Activated naive CD4-positive, alpha-beta T cell treated with anti-CD3 and anti-CD28 coated beads, Interleukin-2, amount 10 ng/mL, durations not matched to agents 7 days and 5 days (primary cell): ENCODE data around the gene ZNF594.
"Not testable (repeated sequence)": the region's sequence is repeated elsewhere in the genome, so short reads cannot be mapped to it uniquely, and the experiment has no call there.

Experiments
- CTCF ChIA-PET: fragments of 350-600 bp; sonication (Branson Sonifier 250); formaldehyde crosslinking; loops from one replicate; lab custom pipeline; 2021; ENCODE audit warnings: antibody characterized with exemption; lab: Charles Lee
- DNase-seq: peaks from one replicate; pipeline ENCODE4 v3.0.0-alpha.2; 2020
- H3K27ac Mint-ChIP-seq: one replicate; pipeline ENCODE4 v1.8.0; 2021; ENCODE audit warnings: mild to moderate bottlenecking, moderate library complexity, mixed read lengths
- H3K27me3 Mint-ChIP-seq: one replicate; pipeline ENCODE4 v1.8.0; 2021; ENCODE audit warnings: mild to moderate bottlenecking, mixed read lengths
- H3K36me3 Mint-ChIP-seq: one replicate; pipeline ENCODE4 v1.8.0; 2021; ENCODE audit warnings: mixed read lengths
- H3K4me1 Mint-ChIP-seq: one replicate; pipeline ENCODE4 v1.8.0; 2021; ENCODE audit warnings: mixed read lengths
- H3K4me3 Mint-ChIP-seq: one replicate; pipeline ENCODE4 v1.8.0; 2021; ENCODE audit warnings: mild to moderate bottlenecking, moderate library complexity, mixed read lengths
- H3K9me3 Mint-ChIP-seq: one replicate; pipeline ENCODE4 v1.8.0; 2021; ENCODE audit warnings: mixed read lengths

Gene ZNF594

DNA sequence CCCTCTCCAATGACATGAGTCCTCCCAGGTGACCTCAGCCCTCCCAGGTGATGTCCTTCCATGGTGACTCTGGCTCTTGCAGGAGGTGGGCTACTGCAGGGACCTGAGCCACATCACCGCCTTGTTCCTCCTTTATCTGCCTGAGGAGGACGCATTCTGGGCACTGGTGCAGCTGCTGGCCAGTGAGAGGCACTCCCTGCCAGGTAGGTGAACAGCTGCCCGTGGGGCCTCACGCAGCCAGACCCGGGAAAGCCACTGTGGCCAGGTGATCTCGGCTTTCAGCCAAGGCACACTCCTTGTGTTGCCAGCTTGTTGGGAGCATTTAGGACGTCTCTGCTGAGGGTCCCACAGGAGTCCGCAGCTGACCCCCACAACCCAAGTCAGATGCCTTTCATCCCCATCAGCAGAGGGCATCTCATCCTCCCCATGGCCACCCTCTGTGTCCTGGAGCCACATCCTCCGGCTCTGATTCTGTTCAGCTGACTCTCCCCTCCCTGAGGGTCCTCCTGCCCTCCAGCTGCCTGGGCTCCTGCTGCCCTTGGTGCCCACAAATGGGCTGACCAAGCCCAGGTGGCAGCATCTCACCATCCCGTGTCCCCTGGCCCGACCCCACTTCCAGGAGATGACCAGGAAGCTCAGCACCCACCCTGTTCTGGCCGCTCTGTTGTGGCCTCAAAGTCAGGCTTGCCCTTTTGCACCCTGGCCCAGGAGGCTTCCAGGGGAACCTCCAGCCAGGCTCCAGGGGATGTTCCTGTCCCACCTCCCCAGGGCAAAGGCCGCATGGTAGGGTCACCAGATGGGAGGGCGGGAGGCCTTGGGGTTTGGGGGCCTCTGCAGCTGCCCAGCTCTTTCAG is 55.7 kb downstream of the ZNF594 start:
- Mint-ChIP-seq H3K36me3 (no peaks in the 10 kb centered on the region), H3K27ac (no peak overlapping the region), H3K27me3 (peaks cover 18% of the 10 kb centered on the region), H3K4me1 (no peaks in the 10 kb centered on the region), H3K9me3 (no peaks in the 10 kb centered on the region), H3K4me3 (no peak overlapping the region)
- no peak for DNase-seq
- CTCF ChIA-PET: no interaction called here

DNA sequence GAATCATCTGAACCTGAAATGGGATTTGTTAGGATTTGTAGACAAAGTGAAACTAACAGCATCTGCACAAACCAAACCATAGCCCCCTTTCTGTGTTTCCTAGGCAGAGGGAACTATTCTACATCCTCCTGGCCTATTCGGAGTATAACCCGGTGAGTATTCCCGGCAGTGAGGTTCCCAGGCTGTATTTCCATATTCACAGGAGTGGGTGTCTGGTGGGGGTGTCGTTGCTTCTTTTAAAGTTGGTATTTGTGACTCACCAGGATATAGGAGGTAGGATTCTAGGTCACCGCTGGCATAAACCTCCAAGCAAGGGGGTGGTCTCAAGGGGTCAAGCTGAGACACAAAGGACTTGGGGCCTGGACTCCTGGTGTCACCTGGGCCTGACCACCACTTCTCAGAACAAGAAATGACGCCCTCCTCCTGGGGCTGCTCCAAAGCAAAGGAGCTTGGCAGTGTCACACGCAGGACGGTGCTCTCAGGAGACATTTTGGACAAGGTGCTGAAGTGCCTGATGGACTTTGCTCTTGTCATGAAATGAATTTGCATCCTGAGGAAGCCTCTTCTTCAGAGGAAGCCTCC is 56.4 kb downstream of the ZNF594 start:
- H3K27ac Mint-ChIP-seq, DNase-seq, H3K4me1 Mint-ChIP-seq, CTCF ChIA-PET, H3K36me3 Mint-ChIP-seq, H3K9me3 Mint-ChIP-seq, H3K4me3 Mint-ChIP-seq: not testable (repeated sequence)
- peaks cover 18% of the 10 kb centered on the region for H3K27me3 Mint-ChIP-seq

- H3K36me3 Mint-ChIP-seq, DNase-seq, CTCF ChIA-PET, H3K4me1 Mint-ChIP-seq, H3K27ac Mint-ChIP-seq, H3K9me3 Mint-ChIP-seq, H3K4me3 Mint-ChIP-seq: not testable (repeated sequence)
- H3K27me3 Mint-ChIP-seq: peaks cover 18% of the 10 kb centered on the region
Measured at GRCh38 chr17:5134571-5134970, 57.1 kb downstream of the ZNF594 start.

- H3K9me3 Mint-ChIP-seq, H3K4me3 Mint-ChIP-seq, H3K4me1 Mint-ChIP-seq, DNase-seq, H3K36me3 Mint-ChIP-seq, H3K27ac Mint-ChIP-seq: not testable (repeated sequence)
- peaks cover 18% of the 10 kb centered on the region for H3K27me3 Mint-ChIP-seq
- CTCF ChIA-PET: interaction anchor here (0.5 kb wide), 1 partner anchor 223 kb away, joined by 4 read pairs; no protein-coding TSS in a partner anchor
Measured at GRCh38 chr17:5133961-5134360, 57.7 kb downstream of the ZNF594 start.

DNA sequence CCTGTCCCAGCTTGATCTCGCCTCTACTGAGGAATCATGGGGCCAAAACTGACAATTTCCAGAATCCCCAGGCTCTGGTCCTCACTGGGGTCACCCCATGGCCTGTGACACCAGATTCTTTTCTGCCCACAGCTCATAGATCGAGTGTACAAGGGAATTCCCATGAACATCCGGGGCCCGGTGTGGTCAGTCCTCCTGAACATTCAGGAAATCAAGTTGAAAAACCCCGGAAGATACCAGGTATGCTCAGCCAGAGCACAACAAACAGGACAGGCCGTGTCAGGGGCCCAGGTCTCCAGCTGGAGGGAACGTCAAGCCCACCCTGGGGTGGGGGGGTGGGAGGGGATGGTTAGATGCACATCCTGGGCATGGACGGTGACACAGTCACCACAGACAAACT is 58.4 kb downstream of the ZNF594 start:
- no peaks in the 10 kb centered on the region for H3K4me1 Mint-ChIP-seq
- DNase-seq: no peak
- H3K9me3 Mint-ChIP-seq: no peaks in the 10 kb centered on the region
- H3K27me3 Mint-ChIP-seq: peaks cover 18% of the 10 kb centered on the region
- CTCF ChIA-PET: no interaction called here
- no peak overlapping the region for H3K27ac Mint-ChIP-seq
- H3K36me3 Mint-ChIP-seq: no peaks in the 10 kb centered on the region
- no peak overlapping the region for H3K4me3 Mint-ChIP-seq

DNA sequence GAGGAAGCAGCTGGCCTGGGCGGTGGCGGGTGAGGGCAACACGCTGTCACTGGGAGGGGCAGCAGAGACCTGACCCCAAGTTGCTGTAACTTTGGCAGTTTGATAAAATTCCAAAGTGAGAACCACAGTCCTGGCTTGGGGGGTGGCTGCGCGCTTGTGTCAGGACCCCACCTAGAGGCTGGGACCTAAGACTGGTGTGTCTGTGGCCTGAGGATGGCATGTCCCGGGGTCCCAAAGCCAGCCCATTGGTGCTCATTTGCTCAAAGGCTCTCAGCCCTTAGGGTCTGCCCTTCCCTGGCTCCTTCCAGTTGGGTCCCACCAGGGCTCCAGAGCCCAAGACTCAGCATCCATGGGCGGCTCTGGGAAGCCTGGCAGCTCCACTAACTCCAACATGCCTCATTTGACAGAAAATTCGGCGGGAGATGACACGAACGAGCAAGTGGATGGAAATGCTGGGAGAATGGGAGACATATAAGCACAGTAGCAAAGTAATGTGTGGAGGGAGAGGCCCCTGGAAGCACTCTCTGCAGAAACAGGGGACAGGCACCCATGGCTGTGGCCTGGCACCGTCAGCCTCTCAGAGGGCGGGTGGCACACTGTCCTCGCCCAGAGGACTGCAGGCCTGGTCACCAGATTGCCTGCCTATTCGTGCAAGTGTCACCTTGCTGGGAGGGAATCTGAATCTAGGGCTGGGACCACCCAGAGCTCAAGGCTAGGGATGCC is 59.0 kb downstream of the ZNF594 start:
- H3K27ac Mint-ChIP-seq, H3K4me3 Mint-ChIP-seq, H3K9me3 Mint-ChIP-seq, DNase-seq, H3K4me1 Mint-ChIP-seq, CTCF ChIA-PET, H3K36me3 Mint-ChIP-seq: not testable (repeated sequence)
- H3K27me3 Mint-ChIP-seq: peaks cover 18% of the 10 kb centered on the region

DNA sequence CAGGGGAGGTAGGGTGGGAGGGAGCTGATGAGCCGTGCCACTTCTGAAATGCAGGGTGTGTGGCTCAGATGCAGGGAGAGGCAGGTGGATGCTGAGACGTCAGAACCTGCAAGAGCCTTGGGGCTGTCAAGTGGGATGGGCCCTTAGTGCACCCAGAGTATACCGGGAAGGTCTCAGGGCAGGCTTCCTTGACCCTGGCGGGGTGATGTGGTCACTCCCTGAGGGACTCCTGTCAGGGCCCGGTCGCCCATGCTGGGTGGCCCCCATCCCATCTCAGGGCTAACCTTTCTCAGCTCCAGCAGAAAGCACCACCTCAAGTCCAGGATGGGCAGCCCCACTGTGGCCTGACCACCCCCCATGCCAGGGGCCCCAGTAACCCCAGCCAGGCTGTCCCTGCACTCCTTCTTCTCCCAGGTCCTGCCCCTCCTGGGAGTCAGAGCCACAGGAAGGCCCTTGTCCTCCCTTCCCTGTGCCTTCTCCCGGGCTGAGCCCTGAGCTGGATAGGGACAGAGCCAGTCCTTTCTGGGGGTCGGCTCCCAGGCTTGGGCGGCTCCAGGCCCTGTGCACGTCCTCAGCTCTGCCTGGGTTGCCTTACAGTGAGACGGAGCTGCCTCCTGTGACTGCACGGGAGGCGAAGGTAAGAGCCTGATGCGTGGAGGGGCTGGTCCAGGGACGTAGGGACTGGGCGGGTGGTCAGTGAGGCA is 59.7 kb downstream of the ZNF594 start:
- H3K9me3 Mint-ChIP-seq, DNase-seq, H3K4me3 Mint-ChIP-seq, H3K36me3 Mint-ChIP-seq, CTCF ChIA-PET, H3K4me1 Mint-ChIP-seq, H3K27ac Mint-ChIP-seq: not testable (repeated sequence)
- H3K27me3 Mint-ChIP-seq: peaks cover 23% of the 10 kb centered on the region

- Mint-ChIP-seq H3K36me3 (no peaks in the 10 kb centered on the region), H3K4me3 (no peak overlapping the region), H3K9me3 (no peaks in the 10 kb centered on the region), H3K27me3 (peaks cover 27% of the 10 kb centered on the region), H3K4me1 (no peaks in the 10 kb centered on the region), H3K27ac (no peak overlapping the region)
- no peak for DNase-seq
- CTCF ChIA-PET: no interaction called here
Measured at GRCh38 chr17:5131146-5131715, 60.4 kb downstream of the ZNF594 start.

DNA sequence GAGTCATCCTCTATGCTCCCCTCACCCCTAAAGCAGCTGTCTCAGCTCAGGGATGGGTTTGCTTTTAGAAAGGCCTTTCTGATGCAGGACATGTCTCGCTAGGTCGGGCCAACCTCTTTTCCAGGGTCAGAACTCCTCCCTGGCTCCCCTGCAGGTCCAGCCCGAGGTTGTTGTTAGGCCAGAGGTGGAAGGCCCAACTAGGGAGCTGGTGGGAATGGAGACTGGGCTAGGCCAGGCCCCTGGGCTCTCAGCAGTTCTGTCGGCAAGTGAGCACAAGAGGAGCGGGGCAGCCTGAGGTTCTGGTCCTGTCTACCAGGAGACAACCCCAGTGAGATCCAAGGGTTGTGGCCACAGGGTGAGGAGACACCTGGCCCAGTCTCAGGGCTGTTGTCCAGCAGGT is 61.0 kb downstream of the ZNF594 start:
- H3K36me3 Mint-ChIP-seq, CTCF ChIA-PET, DNase-seq, H3K27ac Mint-ChIP-seq, H3K9me3 Mint-ChIP-seq, H3K4me3 Mint-ChIP-seq, H3K4me1 Mint-ChIP-seq: not testable (repeated sequence)
- peaks cover 32% of the 10 kb centered on the region for H3K27me3 Mint-ChIP-seq

DNA sequence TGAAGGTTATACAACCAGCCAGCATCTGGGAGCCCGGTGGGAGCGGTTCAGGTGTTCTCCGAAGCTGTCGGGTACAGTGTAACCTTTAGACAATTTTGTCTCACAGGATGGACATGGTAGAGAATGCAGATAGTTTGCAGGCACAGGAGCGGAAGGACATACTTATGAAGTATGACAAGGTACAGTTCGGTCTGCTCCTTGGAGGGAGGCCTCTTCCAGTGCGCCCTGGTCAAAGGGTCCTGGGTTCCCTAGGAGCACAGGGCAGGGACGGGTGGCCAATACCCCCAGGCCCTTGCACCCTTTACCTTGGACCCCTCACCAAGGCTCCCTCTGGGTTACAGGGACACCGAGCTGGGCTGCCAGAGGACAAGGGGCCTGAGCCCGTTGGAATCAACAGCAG is 61.4 kb downstream of the ZNF594 start:
- H3K4me1 Mint-ChIP-seq, CTCF ChIA-PET, H3K9me3 Mint-ChIP-seq, H3K36me3 Mint-ChIP-seq, H3K4me3 Mint-ChIP-seq, DNase-seq, H3K27ac Mint-ChIP-seq: not testable (repeated sequence)
- peaks cover 35% of the 10 kb centered on the region for H3K27me3 Mint-ChIP-seq

- DNase-seq, H3K27ac Mint-ChIP-seq, H3K4me3 Mint-ChIP-seq, CTCF ChIA-PET, H3K4me1 Mint-ChIP-seq, H3K9me3 Mint-ChIP-seq, H3K36me3 Mint-ChIP-seq: not testable (repeated sequence)
- peaks cover 37% of the 10 kb centered on the region for H3K27me3 Mint-ChIP-seq
Measured at GRCh38 chr17:5129770-5130169, 61.9 kb downstream of the ZNF594 start.
